ENCODE measurements around the gene SDF2L1. TPM values are rescaled to one million over a fixed set of nuclear protein-coding genes. Genes with fewer than 3 reads are reported as not detected.

SDF2L1 gene
- total and polyA plus RNA-seq, 2 of the 13 experiments (the other 11 are each of a cell fraction or from before 2014, with no cell fraction given), result 18.0 to 57.4 TPM

- TF ChIP-seq, protein P1, sequence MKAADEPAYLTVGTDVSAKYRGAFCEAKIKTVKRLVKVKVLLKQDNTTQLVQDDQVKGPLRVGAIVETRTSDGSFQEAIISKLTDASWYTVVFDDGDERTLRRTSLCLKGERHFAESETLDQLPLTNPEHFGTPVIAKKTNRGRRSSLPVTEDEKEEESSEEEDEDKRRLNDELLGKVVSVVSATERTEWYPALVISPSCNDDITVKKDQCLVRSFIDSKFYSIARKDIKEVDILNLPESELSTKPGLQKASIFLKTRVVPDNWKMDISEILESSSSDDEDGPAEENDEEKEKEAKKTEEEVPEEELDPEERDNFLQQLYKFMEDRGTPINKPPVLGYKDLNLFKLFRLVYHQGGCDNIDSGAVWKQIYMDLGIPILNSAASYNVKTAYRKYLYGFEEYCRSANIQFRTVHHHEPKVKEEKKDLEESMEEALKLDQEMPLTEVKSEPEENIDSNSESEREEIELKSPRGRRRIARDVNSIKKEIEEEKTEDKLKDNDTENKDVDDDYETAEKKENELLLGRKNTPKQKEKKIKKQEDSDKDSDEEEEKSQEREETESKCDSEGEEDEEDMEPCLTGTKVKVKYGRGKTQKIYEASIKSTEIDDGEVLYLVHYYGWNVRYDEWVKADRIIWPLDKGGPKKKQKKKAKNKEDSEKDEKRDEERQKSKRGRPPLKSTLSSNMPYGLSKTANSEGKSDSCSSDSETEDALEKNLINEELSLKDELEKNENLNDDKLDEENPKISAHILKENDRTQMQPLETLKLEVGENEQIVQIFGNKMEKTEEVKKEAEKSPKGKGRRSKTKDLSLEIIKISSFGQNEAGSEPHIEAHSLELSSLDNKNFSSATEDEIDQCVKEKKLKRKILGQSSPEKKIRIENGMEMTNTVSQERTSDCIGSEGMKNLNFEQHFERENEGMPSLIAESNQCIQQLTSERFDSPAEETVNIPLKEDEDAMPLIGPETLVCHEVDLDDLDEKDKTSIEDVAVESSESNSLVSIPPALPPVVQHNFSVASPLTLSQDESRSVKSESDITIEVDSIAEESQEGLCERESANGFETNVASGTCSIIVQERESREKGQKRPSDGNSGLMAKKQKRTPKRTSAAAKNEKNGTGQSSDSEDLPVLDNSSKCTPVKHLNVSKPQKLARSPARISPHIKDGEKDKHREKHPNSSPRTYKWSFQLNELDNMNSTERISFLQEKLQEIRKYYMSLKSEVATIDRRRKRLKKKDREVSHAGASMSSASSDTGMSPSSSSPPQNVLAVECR (CRISPR knock-in tag; IDR thresholded peaks at IDR 0.05; ENCODE audit: borderline replicate concordance), result peak; percentile 84
- TF ChIP-seq CEBPZ (IDR thresholded peaks at IDR 0.05; ENCODE audit: low read length), result no peak
- no peak for TF ChIP-seq SPEN (CRISPR knock-in tag; IDR thresholded peaks at IDR 0.05; ENCODE audit: low read depth)
- peak; percentile 53; the same call in 1 of the 2 replicates for TF ChIP-seq SP4 (CRISPR knock-in tag; IDR thresholded peaks at IDR 0.05)
- peak; percentile 84 for TF ChIP-seq PAXIP1 (CRISPR knock-in tag; conservative IDR thresholded peaks at IDR 0.05)
- TF ChIP-seq FOSL1 (CRISPR knock-in tag; IDR thresholded peaks at IDR 0.05; ENCODE audit: borderline replicate concordance), result no peak
- no peak for TF ChIP-seq KDM5A (IDR thresholded peaks at IDR 0.05; ENCODE audit: borderline replicate concordance, low read length)
- TF ChIP-seq MEIS1 (CRISPR knock-in tag; IDR thresholded peaks at IDR 0.05; ENCODE audit: borderline replicate concordance), result no peak
- TF ChIP-seq ZNF670 (CRISPR knock-in tag; IDR thresholded peaks at IDR 0.05; ENCODE audit: borderline replicate concordance), result no peak
- TF ChIP-seq ZNF879 (CRISPR knock-in tag; IDR thresholded peaks at IDR 0.05), result no peak
- TF ChIP-seq ZNF205 (CRISPR knock-in tag; IDR thresholded peaks at IDR 0.05), result no peak
- no peak for TF ChIP-seq ZSCAN9 (CRISPR knock-in tag; IDR thresholded peaks at IDR 0.05; ENCODE audit: borderline replicate concordance)
- TF ChIP-seq FOXA3 (CRISPR knock-in tag; IDR thresholded peaks at IDR 0.05), result peak; percentile 84
- TF ChIP-seq ZNF770 (CRISPR knock-in tag; IDR thresholded peaks at IDR 0.05), result peak; percentile 91
- peak; percentile 61; the same call in 1 of the 2 replicates for TF ChIP-seq THAP11 (CRISPR knock-in tag; IDR thresholded peaks at IDR 0.05)
These were observed 35.7 kb downstream of the SDF2L1 start (continued) for GRCh38 chr22:21677606-21678443.
